Measurements from ENCODE around the gene APAF1. TPM values are rescaled to one million over a fixed set of nuclear protein-coding genes. Genes with fewer than 3 reads are reported as not detected.
A peak's percentile ranks its signal among the peaks of the same experiment; 100 is the strongest.
"Not testable (repeated sequence)": the region's sequence is repeated elsewhere in the genome, so short reads cannot be mapped to it uniquely, and the experiment has no call there.

Gene APAF1
- 6.4 and 7.2 TPM in 2 replicates for total RNA-seq (2014; rRNA removed; shearing (Covaris generic))

- peak; percentile 90 for DNase-seq (ENCODE audit: low spot score)
These were observed at the start of gene APAF1, which contains the start of gene IKBIP for GRCh38 chr12:98644712-98645571. Gene APAF1 (plus strand): TSS chr12:98645290. CDS start chr12:98648360, 3,070 bp downstream. Gene IKBIP (minus strand): TSS chr12:98644788. CDS start chr12:98644701, 87 bp downstream.

GRCh38 chr12:98597313-98597712 is 47.8 kb upstream of the APAF1 start:
- not testable (repeated sequence) for DNase-seq (ENCODE audit: low spot score)

GRCh38 chr12:98601924-98602323 is 43.2 kb upstream of the APAF1 start:
- no peak for DNase-seq (ENCODE audit: low spot score)

- no peak for DNase-seq (ENCODE audit: low spot score)
These were observed 38.6 kb upstream of the APAF1 start for GRCh38 chr12:98606359-98606988.

- no peak for DNase-seq (ENCODE audit: low spot score)
These were observed 34.5 kb upstream of the APAF1 start for GRCh38 chr12:98610596-98610995.

- DNase-seq (ENCODE audit: low spot score) = no peak
These were observed 32.3 kb upstream of the APAF1 start for GRCh38 chr12:98612696-98613334.

- no peak for DNase-seq (ENCODE audit: low spot score)
These were observed 26.1 kb upstream of the APAF1 start for GRCh38 chr12:98618952-98619351.

GRCh38 chr12:98635657-98636323 is 9.3 kb upstream of the APAF1 start:
- peak; percentile 43 for DNase-seq (ENCODE audit: low spot score)

- no peak for DNase-seq (ENCODE audit: low spot score)
These were observed 8.0 kb upstream of the APAF1 start for GRCh38 chr12:98637068-98637467.

- DNase-seq (ENCODE audit: low spot score) = no peak
These were observed 7.1 kb upstream of the APAF1 start for GRCh38 chr12:98638009-98638408.

GRCh38 chr12:98639491-98639890 is 5.6 kb upstream of the APAF1 start:
- no peak for DNase-seq (ENCODE audit: low spot score)

GRCh38 chr12:98642801-98643200 is 2.3 kb upstream of the APAF1 start:
- not testable (repeated sequence) for DNase-seq (ENCODE audit: low spot score)

GRCh38 chr12:98644433-98644711 is 718 bp upstream of the APAF1 start:
- DNase-seq (ENCODE audit: low spot score) = peak; percentile 21

GRCh38 chr12:98645572-98646067 is 530 bp downstream of the APAF1 start:
- peak; percentile 9 for DNase-seq (ENCODE audit: low spot score)

- no peak for DNase-seq (ENCODE audit: low spot score)
These were observed 1.4 kb downstream of the APAF1 start for GRCh38 chr12:98646294-98647090.

- DNase-seq (ENCODE audit: low spot score) = no peak
These were observed 6.2 kb downstream of the APAF1 start for GRCh38 chr12:98651328-98651727.

GRCh38 chr12:98653866-98654493 is 8.9 kb downstream of the APAF1 start:
- DNase-seq (ENCODE audit: low spot score) = peak; percentile 35

- no peak for DNase-seq (ENCODE audit: low spot score)
These were observed 11.4 kb downstream of the APAF1 start for GRCh38 chr12:98656289-98657101.

GRCh38 chr12:98660521-98660920 is 15.4 kb downstream of the APAF1 start:
- DNase-seq (ENCODE audit: low spot score) = no peak

- DNase-seq (ENCODE audit: low spot score) = no peak
These were observed 24.7 kb downstream of the APAF1 start for GRCh38 chr12:98669751-98670150.
